ENCODE data around the gene VPS8. TPM values are rescaled to one million over a fixed set of nuclear protein-coding genes. Genes with fewer than 3 reads are reported as not detected.

Gene VPS8
- total and polyA plus RNA-seq, 2 of the 13 experiments (the other 11 are each of a cell fraction or from before 2014, with no cell fraction given): 14.2 to 35.1 TPM

DNA sequence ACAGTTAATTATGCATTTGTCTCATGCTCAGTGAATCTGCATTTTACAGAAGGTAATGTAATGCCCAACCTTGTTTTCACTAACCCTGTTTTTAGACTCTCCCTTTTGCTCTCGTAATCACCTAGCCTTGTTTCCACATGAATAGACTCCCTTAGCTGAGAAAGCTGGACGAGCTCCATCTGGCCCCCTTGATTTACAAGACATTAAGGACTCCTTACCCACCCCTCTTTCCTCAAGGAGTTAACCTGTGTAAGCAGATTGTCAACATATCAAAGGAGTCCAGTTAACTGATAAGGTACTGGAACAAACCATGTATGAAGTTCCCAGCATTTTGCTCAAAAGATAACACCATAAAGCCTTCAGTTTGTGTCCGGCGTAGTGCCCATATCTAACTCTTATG is 99.6 kb downstream of the VPS8 start:
- Histone ChIP-seq H3K4me3 (replicated peaks in 1 of 3; ENCODE audit: insufficient read depth in 1 of 3, low read depth in 2 of 3, low read length in 3 of 3) (no peak overlapping the region), H4K20me1 (ENCODE audit: insufficient read depth, low read length) (no peaks in the 10 kb centered on the region), H3K27me3 (ENCODE audit: control insufficient read depth in 1 of 2, insufficient read depth in 2 of 2, low read length in 2 of 2) (no peaks in the 10 kb centered on the region), H3K79me2 (ENCODE audit: insufficient read depth, low read length) (no peaks in the 10 kb centered on the region), H2AFZ (ENCODE audit: low read length) (no peak overlapping the region), H3K4me1 (ENCODE audit: insufficient read depth, low read length) (peaks cover 8% of the 10 kb centered on the region; the same call in 1 of the 2 replicates), H3K4me2 (ENCODE audit: low read depth, low read length) (no peak overlapping the region), H3K27ac (ENCODE audit: extremely low read length, insufficient read depth, low read length) (no peak overlapping the region), H3K9ac (ENCODE audit: insufficient read depth, low read depth, low read length) (no peak overlapping the region), H3K9me3 (ENCODE audit: low read length) (no peaks in the 10 kb centered on the region), H3K36me3 (replicated peaks in 1 of 2; ENCODE audit: control insufficient read depth in 1 of 2, insufficient read depth in 2 of 2, low read length in 2 of 2) (no peaks in the 10 kb centered on the region; a peak in 1 of 5 replicates)
- intact Hi-C loops (cut with micrococcal nuclease; ENCODE audit: unreplicated experiment): no loop called here
- TF ChIP-seq, protein P1, sequence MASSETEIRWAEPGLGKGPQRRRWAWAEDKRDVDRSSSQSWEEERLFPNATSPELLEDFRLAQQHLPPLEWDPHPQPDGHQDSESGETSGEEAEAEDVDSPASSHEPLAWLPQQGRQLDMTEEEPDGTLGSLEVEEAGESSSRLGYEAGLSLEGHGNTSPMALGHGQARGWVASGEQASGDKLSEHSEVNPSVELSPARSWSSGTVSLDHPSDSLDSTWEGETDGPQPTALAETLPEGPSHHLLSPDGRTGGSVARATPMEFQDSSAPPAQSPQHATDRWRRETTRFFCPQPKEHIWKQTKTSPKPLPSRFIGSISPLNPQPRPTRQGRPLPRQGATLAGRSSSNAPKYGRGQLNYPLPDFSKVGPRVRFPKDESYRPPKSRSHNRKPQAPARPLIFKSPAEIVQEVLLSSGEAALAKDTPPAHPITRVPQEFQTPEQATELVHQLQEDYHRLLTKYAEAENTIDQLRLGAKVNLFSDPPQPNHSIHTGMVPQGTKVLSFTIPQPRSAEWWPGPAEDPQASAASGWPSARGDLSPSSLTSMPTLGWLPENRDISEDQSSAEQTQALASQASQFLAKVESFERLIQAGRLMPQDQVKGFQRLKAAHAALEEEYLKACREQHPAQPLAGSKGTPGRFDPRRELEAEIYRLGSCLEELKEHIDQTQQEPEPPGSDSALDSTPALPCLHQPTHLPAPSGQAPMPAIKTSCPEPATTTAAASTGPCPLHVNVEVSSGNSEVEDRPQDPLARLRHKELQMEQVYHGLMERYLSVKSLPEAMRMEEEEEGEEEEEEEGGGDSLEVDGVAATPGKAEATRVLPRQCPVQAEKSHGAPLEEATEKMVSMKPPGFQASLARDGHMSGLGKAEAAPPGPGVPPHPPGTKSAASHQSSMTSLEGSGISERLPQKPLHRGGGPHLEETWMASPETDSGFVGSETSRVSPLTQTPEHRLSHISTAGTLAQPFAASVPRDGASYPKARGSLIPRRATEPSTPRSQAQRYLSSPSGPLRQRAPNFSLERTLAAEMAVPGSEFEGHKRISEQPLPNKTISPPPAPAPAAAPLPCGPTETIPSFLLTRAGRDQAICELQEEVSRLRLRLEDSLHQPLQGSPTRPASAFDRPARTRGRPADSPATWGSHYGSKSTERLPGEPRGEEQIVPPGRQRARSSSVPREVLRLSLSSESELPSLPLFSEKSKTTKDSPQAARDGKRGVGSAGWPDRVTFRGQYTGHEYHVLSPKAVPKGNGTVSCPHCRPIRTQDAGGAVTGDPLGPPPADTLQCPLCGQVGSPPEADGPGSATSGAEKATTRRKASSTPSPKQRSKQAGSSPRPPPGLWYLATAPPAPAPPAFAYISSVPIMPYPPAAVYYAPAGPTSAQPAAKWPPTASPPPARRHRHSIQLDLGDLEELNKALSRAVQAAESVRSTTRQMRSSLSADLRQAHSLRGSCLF (CRISPR knock-in tag; IDR thresholded peaks at IDR 0.05; ENCODE audit: borderline replicate concordance): no peak
- no peak for TF ChIP-seq POLR2AphosphoS2 (IDR thresholded peaks at IDR 0.05; ENCODE audit: low read depth, low read length)
- no peak for TF ChIP-seq ZNF460 (CRISPR knock-in tag; IDR thresholded peaks at IDR 0.05; ENCODE audit: borderline replicate concordance)
- no peak for TF ChIP-seq SALL2 (CRISPR knock-in tag; IDR thresholded peaks at IDR 0.05)
- TF ChIP-seq ZNF879 (CRISPR knock-in tag; IDR thresholded peaks at IDR 0.05): no peak
- TF ChIP-seq TCF7 (IDR thresholded peaks at IDR 0.05; ENCODE audit: low read depth): no peak
- TF ChIP-seq PHF5A (CRISPR knock-in tag; IDR thresholded peaks at IDR 0.05; ENCODE audit: low read depth, unreplicated experiment): no peak
- TF ChIP-seq, protein P2, sequence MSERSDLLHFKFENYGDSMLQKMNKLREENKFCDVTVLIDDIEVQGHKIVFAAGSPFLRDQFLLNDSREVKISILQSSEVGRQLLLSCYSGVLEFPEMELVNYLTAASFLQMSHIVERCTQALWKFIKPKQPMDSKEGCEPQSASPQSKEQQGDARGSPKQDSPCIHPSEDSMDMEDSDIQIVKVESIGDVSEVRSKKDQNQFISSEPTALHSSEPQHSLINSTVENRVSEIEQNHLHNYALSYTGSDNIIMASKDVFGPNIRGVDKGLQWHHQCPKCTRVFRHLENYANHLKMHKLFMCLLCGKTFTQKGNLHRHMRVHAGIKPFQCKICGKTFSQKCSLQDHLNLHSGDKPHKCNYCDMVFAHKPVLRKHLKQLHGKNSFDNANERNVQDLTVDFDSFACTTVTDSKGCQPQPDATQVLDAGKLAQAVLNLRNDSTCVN (CRISPR knock-in tag; IDR thresholded peaks at IDR 0.05; ENCODE audit: borderline replicate concordance): no peak
- no peak for TF ChIP-seq MTA1 (CRISPR knock-in tag; IDR thresholded peaks at IDR 0.05; ENCODE audit: borderline replicate concordance)
- TF ChIP-seq, protein P3, sequence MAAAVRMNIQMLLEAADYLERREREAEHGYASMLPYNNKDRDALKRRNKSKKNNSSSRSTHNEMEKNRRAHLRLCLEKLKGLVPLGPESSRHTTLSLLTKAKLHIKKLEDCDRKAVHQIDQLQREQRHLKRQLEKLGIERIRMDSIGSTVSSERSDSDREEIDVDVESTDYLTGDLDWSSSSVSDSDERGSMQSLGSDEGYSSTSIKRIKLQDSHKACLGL (CRISPR knock-in tag; IDR thresholded peaks at IDR 0.05): no peak
- TF ChIP-seq FOXC1 (CRISPR knock-in tag; IDR thresholded peaks at IDR 0.05; ENCODE audit: borderline replicate concordance): no peak
- TF ChIP-seq WIZ (CRISPR knock-in tag; IDR thresholded peaks at IDR 0.05): no peak
- TF ChIP-seq NFE2 (CRISPR knock-in tag; IDR thresholded peaks at IDR 0.05): no peak
- CTCF ChIA-PET (ENCODE audit: low intra/inter-chr PET ratio, low total read pairs): no interaction called here
- FAIRE-seq (no peak), ATAC-seq (no peak), DNase-seq (ENCODE audit: low spot score) (no peak)
- POLR2A ChIA-PET: no interaction called here
- in situ Hi-C loops (cut with HindIII; ENCODE audit: extremely low pct_ligation_motif_present, low pct_unique_long_range_greater_than_20kb): no loop called here
- no TSS peak for BruUV-seq (replicated peaks)
- WGBS (ENCODE audit: low lambda C conversion rate): 96% methylated on average over 4 of the region's 4 CpGs

Measured in HepG2 (cell line).